GM18505 (cell line): Measurements from ENCODE around the gene SVEP1.

Source experiments
- ATAC-seq: cut with Tn5 transposase; IDR thresholded peaks from one replicate; pipeline ENCODE4 v1.9.1; 2021; ENCODE audit not compliant: unreplicated experiment
- POLR2A ChIP-seq: IDR thresholded peaks from 4 replicates; pipeline ENCODE4 v1.6.1; 2011; ENCODE audit warnings: borderline replicate concordance; ENCODE audit not compliant: insufficient read depth, insufficient read length; ENCODE audit errors: extremely low read depth

The SVEP1 gene

DNA sequence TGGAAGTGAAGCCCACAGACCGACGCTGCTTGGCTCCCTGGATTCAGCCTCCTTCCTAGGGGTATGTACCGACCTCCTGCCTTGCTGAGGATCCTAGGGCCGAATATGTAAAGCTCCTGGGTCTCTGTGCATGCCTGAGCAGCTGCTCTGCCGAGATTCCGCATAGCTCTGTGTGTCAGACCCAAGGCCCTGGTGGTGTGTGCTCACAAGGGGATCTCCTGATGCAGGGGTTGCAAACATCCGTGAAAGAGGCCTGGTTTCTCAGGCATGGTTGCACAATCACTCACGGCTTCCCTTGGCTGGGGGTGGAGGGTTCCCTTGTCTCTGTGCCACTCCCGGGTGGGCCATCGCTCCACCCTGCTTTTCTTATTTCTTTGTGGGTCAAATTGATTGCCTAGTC lies 19.9 kb upstream of the SVEP1 start:
- no peak for ATAC-seq
- TF ChIP-seq POLR2A: no peak

DNA sequence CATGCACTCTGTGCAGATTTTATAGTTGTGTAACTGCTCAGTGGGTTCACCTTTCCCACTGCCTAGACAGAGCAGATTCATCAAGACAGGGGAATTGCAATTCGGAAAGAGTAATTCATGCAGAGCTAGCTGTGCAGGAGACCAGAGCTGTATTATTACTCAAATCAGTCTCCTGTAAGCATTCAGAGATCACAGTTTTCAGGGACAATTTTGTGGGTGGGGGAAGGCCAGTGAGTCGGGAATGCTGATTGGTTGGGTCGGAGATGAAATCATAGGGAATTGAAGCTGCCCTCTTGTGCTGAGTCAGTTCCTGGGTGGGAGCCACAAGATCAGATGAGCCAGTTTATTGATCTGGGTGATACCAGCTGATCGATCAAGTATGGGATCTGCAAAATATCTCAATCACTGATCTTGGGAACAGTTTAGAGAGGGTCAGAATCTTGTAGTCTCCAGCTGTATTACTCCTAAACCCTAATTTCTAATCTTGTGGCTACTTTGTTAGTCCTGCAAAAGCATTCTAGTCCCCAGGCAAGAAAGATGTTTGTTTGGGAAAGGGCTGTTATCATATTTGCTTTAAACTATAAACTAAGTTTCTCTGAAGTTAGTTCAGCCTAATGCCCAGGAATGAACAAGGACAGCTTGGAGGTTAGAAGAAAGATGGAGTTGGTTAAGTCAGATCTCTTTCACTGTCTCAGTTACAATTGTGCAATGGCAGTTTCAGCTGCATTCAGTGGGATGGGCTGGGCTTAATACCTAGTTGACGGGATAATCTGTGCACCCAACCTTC lies 12.7 kb upstream of the SVEP1 start:
- no peak for ATAC-seq

DNA sequence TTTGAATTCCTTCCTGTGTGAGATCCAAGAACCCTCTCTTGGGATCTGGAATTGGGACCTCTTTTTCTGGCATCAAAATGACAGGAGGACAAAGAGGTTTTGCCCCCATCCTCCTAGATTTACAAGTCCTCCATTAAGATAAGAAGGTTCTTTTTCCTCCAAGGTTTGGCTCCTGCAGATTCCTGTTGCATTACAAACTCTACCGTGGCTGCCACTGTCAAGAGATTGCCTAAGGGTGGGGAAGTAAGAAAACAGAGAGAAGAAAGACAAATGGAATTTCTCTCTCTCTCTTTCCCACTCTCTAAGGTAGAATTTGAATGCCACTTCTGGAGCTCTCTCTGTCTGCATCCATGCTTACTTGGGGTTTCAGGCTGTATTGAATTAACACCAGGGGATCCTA lies 12.0 kb upstream of the SVEP1 start:
- ATAC-seq: no peak

More for the DNA sequence above, 12.7 kb upstream of the SVEP1 start:
- no peak for TF ChIP-seq POLR2A

DNA sequence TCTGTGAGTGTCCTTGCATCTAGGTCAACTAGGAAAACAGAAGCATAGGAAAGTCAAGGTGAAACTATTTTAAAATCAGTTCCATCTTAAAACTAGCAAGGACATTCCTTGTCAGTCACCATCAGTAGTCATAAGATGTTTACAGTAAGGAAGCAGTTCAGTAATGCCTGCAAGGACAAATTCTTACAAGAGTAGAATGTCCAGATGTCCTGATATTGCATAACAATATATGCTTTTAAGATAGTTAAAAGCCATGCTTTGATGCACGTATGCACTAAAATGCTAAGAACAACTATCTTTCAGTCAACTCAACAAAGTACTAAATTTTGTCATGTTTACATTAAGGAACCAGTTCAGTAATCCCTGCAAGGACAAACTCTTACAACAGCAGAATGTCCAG lies 11.3 kb upstream of the SVEP1 start:
- ATAC-seq: no peak
- TF ChIP-seq POLR2A: no peak

More for the DNA sequence above, 12.0 kb upstream of the SVEP1 start:
- TF ChIP-seq POLR2A: no peak

DNA sequence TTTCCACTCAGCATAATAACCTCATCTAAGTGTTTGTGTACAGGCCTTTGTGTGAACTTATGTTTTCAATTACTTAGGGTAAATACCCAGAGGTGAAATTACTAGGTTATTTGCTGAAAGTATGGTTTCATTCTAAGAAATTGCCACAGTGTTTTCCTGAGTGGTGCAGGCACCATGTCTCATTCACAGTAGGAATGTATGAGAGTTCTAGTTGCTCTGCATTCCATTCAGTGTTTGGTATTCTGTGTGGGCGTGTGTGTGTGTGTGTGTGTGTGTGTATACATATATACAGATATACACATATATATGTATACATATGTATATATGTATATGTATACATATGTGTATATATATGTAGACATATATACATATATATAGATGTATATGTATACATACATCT lies 8.8 kb upstream of the SVEP1 start:
- TF ChIP-seq POLR2A: no peak
- no peak for ATAC-seq

DNA sequence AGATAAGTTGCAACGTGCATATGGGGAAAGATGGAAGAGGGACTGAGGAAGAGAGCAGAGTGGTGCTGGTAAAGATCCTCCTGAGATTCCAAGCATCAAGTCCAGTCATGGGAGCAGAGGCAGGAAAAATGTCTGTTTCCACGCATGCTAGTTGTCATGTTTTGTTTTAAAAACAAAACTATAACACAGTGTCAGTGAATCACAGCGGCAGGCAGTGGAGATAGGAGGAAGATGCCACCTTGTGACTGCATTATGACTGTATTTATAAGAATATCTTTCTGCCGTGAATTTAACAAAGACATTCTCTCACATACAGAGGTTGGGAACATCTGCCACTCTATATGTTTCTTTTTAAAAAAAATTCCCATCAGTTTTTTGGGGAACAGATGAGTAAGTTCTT lies 3.7 kb upstream of the SVEP1 start:
- TF ChIP-seq POLR2A: no peak
- ATAC-seq: no peak

DNA sequence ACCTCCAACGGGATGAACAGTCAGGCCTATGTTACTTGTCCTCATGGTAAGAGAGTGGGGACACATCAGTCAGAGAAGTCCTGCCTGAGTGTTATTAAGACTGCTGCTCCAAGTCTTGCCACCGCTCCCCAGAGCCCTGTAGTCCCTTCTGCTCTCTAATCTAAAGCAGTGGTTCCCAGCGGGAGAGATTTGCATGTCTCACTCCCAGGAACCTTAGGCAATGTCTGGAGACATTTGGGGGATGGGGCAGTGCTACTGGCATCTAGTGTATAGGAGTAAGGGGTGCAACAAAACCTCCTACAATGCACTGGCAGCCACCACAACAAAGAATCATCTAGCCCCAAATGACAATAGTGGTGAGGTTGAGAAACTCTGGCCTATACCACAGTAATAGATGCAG lies 2.6 kb upstream of the SVEP1 start:
- TF ChIP-seq POLR2A: no peak
- ATAC-seq: no peak

DNA sequence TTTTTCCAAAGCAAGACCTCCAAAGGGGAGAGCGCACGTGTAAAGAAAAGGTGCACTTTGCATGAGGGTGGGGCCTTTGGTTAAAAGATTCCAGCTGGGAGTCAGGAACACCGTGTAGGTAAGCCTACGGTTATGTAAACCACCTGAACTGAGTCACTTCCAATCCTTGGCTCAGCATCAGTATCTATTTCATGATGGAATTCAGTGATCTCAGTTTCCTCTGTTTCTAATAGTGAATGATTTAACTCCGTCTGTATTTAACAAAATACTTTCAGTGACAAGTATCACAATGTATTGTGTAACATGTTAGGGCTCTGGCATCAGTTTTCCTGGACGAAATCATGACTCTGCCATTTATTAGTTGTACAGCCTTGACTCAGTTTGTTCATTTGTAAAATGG lies 1.3 kb upstream of the SVEP1 start:
- no peak for ATAC-seq
- TF ChIP-seq POLR2A: no peak

DNA sequence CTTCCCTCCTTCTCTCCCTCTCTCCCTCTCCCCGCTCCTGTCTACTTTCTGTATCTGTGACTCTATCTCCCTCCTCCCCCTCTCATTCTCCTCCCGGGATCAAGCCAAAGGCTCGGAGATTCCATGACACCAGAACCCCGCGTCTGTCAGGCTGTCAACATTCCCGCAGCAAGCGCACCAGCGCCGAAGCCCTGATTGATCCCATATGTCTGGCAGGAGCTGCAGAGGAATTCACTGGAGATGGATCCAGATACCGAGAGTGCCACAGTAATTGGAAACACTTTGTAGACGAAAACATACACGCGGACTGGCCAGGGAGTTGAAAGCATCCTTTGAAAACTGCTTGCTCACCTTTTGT lies 300 bp upstream of the SVEP1 start:
- no peak for TF ChIP-seq POLR2A
- no peak for ATAC-seq

DNA sequence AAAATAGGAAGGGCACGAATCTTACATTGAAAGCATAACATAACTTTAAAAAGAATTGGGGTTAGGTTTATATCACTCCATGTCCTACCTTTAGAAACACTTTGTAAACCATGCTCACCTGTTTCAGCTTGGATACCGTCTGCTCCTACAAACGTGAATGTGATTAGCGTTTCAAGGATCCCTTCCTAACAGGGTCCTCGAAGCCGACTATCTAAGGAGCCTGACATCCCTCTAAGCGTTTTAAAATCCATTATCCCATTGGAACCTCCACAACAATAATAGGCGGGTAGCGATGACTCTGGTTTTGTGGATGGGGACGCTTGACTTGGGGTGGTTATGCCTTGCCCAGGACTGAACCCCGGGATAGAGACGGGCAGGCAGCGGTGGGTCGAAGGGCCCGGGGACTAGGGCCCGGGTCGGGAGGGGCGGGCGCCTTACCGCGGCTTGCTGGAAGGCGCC lies 937 bp downstream of the SVEP1 start:
- TF ChIP-seq POLR2A: no peak
- no peak for ATAC-seq

DNA sequence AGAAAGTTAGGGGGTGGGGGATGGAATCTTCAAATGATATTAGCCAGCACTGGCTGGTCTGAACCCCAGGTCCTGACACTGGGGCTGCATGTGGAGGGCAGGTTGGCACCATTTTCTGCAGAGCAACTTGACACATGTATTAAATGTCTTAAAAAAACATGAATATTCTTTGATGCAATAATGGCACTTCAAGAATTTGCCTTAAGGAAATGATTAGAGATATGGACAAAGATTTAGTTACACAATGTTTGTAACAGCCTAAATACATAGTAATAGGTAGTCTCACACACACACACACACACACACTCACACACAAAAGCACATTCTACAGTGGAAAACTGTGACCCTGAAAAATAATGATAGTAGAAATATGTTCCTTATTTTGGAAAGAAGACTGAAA lies 3.6 kb downstream of the SVEP1 start:
- no peak for ATAC-seq
- no peak for TF ChIP-seq POLR2A

DNA sequence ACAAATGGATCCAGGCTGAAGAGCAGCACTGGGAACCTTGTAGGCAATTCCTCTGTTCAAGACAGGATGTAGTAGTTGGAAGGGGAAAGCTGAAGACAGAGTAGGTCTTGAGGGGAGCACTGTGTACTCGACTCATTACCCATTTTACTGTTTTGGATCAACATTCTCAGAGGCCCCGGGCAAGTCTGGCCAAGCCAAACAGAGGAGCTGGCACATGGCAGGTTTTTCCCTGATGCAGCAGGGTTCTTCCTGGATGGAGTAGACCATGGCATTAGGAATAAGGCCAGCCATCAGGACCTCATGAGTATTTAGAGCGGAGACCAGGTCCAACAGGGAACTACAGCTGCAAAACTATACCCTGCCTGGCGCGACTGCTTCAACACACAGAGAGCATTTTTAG lies 4.4 kb downstream of the SVEP1 start:
- no peak for TF ChIP-seq POLR2A
- ATAC-seq: no peak

DNA sequence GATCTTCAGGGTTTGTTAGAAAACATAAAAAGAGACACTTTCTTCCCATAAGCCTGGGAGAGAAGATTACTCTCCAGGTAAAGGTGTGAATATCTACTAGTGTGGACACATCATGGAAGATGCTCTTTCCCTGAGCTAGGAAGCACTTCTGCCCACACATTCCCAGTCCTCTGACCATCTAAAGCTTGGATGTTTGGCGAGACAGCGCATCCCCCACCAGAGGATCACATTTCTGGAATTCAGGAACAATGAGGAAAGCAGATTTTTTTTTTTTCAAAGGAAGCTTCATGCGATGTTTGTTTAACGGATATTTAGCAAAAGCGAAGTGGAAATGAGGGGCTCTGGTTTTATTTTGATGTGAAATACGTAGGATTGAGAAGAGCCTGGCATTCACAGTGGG lies 6.2 kb downstream of the SVEP1 start:
- TF ChIP-seq POLR2A: no peak
- ATAC-seq: no peak

DNA sequence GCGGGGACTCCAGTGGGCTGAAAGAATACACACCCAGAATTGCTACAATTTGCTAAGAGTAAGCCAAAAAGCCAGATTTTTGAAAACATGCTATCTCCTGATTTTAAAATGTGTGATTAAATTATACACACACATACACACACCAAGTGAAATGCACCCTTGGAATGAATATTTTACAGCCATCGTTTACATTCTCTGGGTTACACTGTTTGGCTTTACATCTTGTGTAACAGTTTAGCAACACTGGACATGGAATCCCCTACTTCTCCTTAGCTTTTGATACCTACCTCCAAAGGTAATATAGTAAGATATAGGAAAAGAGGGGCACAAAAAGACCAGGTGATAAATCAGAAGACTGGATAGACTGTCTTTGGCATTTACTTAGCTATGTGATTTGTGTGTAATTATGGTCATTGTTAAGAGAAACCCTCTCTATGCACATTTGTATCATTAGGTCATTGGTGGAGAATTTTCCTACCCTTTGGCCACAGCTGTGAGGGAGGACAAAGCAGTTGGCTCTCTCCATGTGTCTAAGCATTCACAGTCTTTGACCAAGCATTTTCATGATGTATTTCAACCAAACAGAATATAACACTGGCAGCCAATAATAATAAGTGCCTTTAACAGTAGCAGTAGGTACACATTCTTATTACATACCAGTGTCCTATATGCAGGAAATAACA lies 7.6 kb downstream of the SVEP1 start:
- ATAC-seq: no peak

More for the DNA sequence above, 7.6 kb downstream of the SVEP1 start:
- TF ChIP-seq POLR2A: no peak
